HG02852 (cell line): ENCODE results near the gene STING1.

Experiments
- ATAC-seq: cut with Tn5 transposase; IDR thresholded peaks from one replicate; pipeline ENCODE4 v1.9.1; 2021; ENCODE audit warnings: mild to moderate bottlenecking, moderate library complexity; ENCODE audit not compliant: unreplicated experiment

The STING1 gene

GRCh38 chr5:139468421-139468931 is 14.1 kb downstream of the STING1 start:
- ATAC-seq: no peak

DNA sequence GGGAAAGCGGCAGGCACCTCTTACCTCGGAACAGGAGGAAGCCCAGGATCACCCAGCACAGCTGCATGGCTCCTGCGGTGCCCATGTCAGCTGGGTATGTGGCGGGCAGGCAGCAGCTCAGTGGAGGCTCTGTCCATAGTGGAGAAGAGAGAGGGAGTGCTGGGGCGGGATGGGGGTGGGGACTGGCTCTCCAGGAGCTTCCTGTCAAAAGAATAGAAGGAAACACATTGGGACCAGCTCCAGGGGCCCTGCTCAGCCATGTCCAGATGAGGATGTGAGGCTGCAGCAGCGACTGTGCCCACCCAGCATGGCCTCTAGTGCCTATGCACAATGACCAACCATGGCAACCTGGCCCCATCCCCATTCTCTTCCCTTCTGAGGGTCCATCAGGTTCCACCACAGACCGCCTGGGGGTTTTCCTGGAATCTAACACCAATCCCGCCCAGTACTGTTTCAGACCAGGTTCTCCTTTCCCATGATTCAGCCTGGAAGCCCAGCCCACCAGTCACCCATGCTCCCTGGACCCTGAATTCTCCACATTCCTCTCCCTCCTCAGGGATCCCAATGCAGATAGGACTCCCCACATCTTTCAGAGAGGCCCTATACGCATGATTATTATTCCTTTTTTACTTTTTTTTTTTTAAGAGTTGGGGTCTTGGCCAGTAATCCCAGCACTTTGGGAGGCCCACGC is 19.8 kb downstream of the STING1 start, which contains the start of gene ECSCR:
ECSCR (minus strand) TSS at position 158 of the 691 bp plus-strand sequence; CDS start at position 85, 73 bp downstream.
- no peak for ATAC-seq

GRCh38 chr5:139461698-139462097 is 20.9 kb downstream of the STING1 start:
- ATAC-seq: no peak

- no peak for ATAC-seq
Measured at GRCh38 chr5:139461176-139461575, 21.4 kb downstream of the STING1 start.

DNA sequence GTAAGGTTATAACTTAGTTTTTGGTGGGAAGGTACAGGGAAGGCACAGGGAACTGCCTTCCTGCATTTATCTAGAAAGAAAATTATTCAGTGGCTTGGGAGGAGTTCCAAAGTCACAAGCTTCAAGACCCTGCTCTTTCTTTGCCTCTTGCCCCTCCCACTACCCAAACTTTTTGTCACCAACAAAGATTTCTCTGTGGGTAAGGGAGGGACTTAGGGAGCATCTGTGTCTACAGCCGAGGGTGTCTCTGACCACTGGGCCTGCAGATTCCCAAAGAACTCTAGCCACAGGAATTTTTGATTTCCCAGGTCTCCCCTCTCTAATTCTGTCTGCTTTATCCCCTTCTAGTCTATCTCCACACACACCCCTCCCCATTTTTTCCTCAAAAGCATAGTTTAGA is 22.1 kb downstream of the STING1 start:
- no peak for ATAC-seq

GRCh38 chr5:139459451-139459934 is 23.1 kb downstream of the STING1 start:
- no peak for ATAC-seq

DNA sequence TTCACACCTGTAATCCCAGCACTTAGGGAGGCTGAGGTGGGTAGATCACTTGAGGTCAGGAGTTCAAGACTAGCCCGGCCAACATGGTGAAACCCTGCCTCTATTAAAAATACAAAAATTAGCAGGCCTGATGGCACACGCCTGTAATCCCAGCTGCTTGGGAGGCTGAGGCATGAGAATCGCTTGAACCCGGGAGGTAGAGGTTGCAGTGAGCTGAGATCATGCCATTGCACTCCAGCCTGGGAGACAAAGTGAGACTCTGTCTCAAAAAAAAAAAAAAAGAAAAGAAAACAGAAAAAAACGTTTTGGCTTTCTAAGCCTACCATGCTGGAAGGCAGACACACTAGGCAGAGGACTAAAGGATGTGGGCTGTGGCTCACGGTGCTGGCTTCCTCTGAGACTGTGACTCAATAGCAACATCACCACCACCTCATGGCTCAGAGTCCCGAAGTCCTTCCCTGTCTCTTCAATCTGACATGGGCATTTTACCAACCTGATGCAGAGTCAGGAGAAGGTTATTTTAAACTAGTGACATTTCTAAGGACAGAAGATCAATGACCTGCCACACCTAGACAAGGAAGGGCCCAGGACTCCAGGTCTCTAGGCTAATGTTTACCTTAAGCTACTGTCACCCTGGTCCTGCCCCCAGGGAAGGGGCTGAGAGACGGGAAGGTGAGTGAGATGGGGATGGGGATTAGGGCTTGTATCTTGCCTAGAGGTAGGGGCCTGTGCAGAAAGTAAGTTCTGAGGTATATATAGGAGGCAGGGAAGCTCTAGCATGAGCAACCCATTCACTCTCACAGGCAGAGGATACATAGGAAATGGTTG is 23.8 kb downstream of the STING1 start:
- peak; percentile 47 for ATAC-seq

- no peak for ATAC-seq
Measured at GRCh38 chr5:139457653-139458306, 24.8 kb downstream of the STING1 start.

DNA sequence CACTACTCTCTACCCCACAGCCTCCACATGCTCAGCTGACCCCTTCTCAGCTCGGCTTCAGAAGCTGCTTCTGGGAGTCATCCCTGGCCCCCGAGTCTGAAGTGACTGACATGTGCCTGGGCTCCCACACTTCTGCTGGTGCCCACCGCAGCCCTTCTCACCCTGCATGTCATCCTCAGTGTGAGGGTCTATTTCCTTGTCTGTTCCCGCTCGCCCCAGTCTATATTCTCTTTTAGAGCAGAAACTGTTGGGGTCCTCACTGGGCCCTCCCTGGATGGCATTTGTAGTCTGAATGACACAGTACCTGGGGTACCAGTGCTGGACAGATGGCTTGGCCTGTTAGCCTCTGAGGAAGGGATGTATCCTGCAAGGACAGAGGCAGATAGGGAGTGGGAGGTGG is 25.3 kb downstream of the STING1 start:
- no peak for ATAC-seq

DNA sequence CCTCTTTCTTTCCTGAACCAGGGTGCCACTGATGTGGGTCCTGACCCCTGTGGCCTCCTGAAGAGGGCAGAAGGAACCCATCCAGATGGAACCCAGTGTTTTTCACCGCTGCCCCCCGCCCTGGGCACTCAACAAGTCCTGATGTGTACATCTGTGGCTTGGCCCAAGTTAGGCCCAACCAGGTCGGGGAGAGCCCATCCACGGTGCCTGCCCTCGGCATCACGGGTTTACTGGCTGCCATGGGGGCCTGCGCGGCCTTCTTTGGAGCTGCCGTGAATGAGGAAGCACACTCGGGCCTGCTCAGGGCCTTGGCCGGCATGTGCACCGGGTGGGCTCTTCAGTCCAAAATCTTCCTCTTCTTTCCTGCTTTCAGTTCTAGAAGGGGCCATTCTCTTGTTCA is 25.8 kb downstream of the STING1 start:
- ATAC-seq: no peak

DNA sequence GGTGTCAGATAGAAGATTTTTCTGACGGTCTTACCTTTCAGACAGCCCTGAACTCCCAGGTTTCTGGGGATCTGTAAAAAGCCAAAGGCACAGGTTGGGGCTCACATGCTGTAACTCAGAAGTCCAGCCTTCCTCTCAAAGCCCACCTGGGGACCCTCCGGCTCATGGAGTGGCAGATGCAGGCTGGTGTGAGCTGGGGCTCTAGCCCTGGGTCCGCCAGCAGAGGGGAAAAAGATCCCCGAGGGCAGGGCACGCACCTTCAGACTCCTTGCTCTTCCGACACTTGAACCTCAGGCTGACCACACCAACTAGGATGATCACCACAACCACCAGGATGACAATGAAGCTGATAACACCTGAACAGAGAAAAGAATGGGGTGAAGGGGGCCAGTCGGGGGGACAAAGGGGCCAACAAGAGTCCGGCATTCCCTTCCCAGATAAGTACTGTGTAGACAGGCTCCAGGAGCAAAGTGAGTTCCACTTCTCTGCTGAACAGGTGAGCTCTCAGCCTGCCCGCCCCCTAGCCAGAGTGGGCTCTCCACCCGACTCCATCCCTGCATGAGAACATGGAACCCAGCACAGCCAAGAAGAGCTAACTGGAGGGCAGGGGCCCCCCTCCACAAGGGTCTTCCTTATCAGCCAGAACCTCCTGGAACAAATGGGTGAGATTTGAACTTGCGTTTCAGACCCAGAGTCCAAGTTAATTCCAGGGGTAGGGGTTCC is 27.8 kb downstream of the STING1 start:
- ATAC-seq: no peak

GRCh38 chr5:139453683-139454567 is 28.6 kb downstream of the STING1 start:
- ATAC-seq: no peak

DNA sequence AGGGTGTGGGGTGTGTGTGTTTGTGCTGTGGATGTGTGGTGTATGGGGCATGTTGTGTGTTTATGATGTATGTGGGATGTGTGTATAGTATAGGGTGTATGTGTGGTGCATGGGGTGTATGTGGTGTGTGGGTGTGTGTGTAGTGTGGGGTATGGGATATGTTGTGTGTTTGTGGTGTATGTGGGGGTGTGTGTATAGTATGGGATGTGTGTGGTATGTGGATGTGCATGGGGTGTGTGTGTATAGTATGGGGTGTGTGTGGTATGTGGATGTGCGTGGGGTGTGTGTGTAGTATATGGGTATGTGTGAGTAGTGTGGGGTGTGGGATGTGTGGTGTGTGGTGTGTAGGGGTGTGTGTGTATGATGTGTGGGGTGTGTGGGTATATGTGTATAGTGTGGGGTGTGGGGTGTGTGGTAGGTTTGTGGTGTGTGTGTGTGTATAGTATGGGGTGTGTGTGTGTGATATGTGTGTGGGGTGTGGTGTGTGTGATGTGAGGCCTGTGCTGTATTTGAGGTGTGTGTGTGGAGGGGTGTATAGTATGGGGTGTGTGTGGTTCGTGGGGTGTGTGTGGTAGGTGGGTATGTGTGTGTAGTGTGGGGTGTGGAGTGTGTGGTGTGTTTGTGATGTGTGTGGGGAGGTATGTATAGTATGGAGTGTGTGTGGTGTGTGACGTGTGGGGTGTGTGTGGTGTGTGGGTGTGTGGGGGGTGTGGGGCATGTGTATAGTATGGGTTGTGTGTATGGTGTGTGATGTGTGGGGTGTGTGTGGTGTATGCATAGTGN is 30.5 kb downstream of the STING1 start:
- no peak for ATAC-seq

DNA sequence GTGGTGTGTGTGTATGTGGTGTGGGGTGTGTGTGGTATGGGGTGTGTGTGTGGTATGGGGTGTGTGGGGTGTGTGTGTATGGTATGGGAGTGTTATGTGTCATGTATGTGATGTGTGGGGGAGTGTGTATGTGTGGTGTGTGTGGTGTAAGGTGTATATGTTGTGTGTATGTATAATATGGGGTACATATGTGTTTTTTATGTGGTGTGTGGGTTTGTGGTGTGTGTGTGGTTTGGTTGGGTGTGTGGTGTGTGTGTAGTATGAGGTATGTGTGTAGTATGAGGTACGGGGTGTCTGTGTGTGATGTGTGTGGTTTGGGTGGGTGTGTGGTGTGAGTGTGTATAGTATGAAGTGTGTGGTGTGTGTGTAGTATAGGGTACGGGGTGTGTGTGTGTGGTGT is 31.4 kb downstream of the STING1 start:
- ATAC-seq: no peak

DNA sequence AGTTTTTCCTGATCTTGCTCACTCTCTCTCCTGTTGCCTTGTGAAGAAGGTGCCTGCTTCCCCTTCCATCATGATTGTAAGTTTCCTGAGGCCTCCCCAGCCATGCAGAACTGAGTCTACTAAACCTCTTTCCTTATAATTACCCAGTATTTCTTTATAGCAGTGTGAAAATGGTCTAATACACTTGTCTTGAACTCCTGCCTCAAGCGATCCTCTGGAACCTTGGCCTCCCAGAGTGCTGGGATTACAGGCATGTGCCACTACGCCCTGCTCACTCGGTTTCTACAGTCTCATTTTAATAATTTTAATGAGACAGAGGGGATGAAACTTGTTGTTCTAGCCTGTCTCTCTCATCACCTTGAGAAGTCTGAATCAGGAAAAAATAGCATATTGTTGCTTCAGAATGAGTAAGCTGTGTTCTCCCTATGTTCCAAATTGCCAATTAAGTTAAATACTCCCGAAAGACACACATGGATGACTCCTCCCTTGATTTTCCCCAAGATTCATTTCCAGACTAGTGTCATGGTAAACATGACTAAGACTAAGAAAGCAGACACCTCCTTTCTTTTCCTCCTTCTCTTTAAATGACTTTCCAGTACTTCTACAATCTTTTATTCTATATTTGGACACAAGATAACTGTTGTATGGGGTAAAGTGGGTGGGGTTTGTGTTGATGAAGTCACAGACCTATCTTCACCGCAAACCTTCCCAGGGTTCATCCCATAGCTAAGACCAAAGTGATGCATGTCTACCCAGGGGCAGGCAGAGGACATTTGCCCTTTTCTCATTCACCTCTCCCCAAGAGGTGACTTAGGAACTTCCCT is 35.4 kb downstream of the STING1 start:
- ATAC-seq: peak; percentile 73

GRCh38 chr5:139445325-139446170 is 37.0 kb downstream of the STING1 start:
- ATAC-seq: no peak

DNA sequence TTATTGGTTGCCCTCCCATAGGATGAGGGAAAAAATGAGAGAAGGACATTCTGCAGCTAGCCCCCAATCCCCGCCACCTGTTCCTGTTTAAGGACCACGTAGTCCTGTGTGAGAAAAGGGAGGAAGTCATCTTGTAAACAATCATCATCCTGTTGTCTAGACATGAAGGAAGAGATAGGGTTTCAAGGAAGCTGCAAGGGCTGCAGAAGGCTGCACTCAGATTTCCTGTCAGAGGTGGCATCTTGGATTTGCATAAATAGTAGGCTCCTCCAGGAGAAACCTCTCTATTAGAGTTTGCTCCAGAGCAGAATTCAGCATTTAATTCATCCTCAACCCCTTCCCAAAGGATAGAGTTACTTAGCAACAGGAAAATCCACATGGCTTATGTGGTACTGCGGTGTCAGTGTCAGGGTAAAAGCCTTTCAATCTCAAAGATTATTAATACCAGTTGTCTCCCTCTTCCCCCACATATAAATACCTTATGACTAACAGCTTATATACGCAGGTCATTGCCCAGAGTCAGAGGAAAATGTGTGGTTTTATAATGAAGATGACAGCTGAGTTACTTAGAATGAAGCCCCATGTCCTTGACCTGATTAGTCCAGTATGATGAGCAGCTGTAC is 38.6 kb downstream of the STING1 start:
- ATAC-seq: no peak
